GM18867 (cell line): ENCODE results near the gene RARB.
A peak's percentile ranks its signal among the peaks of the same experiment; 100 is the strongest.

ENCODE experiments used
- ATAC-seq: cut with Tn5 transposase; IDR thresholded peaks from one replicate; pipeline ENCODE4 v1.9.1; 2021; ENCODE audit warnings: mild to moderate bottlenecking, moderate library complexity; ENCODE audit not compliant: unreplicated experiment

The RARB gene

GRCh38 chr3:25589783-25590258 lies 161.8 kb downstream of the RARB start:
- no peak for ATAC-seq

DNA sequence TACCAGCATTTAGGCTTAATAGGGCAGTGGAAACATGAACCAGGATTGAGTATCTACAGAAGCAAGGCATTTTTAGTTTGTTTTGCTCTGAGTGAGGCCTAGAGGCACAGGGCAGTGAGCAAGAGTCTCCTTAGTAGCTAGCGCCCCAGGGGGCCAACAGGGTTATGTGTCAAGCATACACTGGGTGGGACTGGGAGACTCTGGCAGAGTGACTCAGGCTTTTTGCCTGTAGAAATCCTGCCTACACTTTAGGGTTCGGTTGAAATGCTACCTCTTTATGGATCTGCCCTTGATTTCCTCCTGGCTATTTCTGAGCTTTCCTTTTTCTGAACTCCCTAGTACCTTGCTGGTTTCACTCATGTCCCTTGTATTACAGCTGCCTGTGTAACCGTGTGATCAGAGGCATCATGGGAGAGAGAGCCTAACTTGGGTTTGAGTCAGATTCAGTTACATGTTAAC lies 164.5 kb downstream of the RARB start:
- ATAC-seq = no peak

- no peak for ATAC-seq
Measured at GRCh38 chr3:25593001-25593400, 164.9 kb downstream of the RARB start.

- peak; percentile 55 for ATAC-seq
Measured at GRCh38 chr3:25594007-25594502, 166.0 kb downstream of the RARB start.

DNA sequence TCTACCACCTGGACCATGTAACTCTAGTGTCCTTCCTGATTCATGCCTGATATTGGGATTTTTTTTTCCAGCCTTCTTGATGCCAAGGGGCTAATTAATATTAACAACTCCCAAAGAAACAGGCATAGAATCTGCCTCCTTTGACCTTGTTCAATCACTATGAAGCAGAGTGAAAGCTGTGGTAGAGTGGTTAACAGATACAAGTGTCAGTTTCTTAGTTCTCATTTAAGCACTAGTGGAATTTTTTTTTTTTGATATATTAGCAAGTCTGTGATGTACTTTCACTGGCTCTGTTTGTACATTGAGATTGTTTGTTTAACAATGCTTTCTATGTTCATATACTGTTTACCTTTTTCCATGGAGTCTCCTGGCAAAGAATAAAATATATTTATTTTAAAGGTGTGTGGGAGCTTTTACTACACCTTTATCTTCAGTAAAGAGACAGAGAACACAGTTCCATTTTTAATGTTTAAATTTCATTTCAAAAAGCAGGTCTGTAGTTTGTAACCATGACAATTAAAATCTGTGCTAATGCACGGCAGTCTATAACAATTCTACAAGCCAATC lies 169.6 kb downstream of the RARB start:
- ATAC-seq = no peak

GRCh38 chr3:25603703-25604102 lies 175.6 kb downstream of the RARB start:
- no peak for ATAC-seq

GRCh38 chr3:25604107-25604805 lies 176.2 kb downstream of the RARB start:
- no peak for ATAC-seq

- ATAC-seq = no peak
Measured at GRCh38 chr3:25610167-25610566, 182.1 kb downstream of the RARB start.

DNA sequence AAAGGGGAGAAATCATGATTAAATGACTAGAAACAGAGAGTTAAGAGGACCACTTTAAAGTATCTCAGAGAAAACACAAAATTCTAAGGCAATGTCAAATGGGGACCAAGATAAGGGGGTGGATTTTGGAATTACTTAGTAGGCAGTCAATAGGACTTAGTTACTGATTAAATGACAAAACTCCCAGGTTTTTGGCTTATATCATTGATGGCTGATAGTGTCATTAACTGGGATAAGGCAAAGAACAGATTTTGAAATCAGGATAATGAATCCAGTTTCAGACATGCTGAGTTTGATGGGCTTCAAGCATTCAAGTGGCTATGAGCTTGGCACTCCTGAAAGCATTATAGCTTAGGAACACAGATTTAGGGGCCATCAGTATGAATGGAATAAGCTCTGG lies 182.7 kb downstream of the RARB start:
- ATAC-seq = no peak

DNA sequence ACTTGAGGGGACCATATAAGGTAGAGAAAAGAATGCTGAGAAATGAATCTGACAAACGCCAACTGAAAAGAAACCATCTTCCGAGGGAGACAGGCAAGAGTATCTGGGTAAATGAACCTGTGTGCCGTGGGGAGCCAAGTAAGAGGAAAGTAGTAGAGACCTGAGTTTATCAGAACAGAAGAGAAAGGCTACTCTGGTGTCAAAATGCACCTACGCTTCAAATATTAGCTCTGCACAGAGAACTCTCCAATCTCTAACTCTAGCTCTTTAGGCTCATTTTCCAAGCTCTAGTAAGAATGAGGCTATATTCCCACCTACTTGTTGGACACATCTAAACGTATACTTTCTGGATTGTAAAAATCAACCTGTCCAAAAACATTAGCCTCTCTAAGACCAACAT lies 183.1 kb downstream of the RARB start:
- no peak for ATAC-seq

DNA sequence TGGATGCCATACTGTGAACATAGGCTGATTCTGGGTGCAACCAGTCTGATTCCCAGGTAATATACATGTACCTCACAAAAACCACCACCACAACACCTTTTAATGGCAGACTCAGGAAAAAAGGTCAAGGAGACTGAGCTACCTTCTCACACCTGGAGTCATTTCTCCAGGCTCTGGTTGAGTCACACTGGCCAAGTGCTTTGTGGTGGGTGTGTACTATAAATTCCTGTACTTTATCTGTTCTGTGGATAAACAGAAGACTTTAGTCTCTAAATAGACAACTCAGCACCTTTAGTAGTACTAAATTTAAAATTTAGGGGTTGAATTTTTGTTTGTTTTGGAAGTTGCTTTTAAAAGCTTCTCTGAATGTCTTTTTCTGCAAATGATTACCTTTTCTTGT lies 190.0 kb downstream of the RARB start:
- ATAC-seq = no peak

- no peak for ATAC-seq
Measured at GRCh38 chr3:25619382-25619781, 191.3 kb downstream of the RARB start.

GRCh38 chr3:25620493-25620892 lies 192.4 kb downstream of the RARB start:
- ATAC-seq = no peak

- no peak for ATAC-seq
Measured at GRCh38 chr3:25621087-25621486, 193.0 kb downstream of the RARB start.

GRCh38 chr3:25631989-25632388 lies 203.9 kb downstream of the RARB start:
- no peak for ATAC-seq

DNA sequence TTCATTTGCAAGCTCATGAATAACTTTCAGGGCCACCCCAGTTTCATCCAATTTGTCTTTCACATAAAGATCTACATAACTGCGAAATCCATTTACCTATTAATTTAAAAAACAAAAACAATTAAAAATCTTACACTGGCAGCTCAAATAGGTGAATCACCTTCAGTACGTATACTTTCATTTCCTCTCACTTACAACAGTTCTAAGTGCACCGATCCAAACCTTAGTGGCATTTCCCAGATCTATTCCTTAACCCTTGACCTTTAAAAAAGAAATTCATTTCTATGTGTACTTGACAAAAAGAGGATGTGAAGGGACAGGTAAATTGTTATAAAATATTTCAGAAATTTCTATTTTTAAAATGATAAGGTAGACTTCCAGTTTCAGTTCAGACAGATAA lies 205.9 kb downstream of the RARB start:
- ATAC-seq = no peak

- ATAC-seq = no peak
Measured at GRCh38 chr3:25635038-25635437, 207.0 kb downstream of the RARB start.
